NCI-H82 treated with DMSO at 0.1 percent for 48 hours (cell line): ENCODE measurements around the gene BMAL1.

Experiments
- DNase-seq: peaks from one replicate; lab custom pipeline; 2025; ENCODE audit not compliant: unreplicated experiment; lab: John Stamatoyannopoulos, UW

Gene BMAL1

GRCh38 chr11:13338427-13339069 is 61.0 kb downstream of the BMAL1 start:
- no peak for DNase-seq

GRCh38 chr11:13339195-13340153 is 61.9 kb downstream of the BMAL1 start:
- DNase-seq: no peak

GRCh38 chr11:13341026-13341425 is 63.4 kb downstream of the BMAL1 start:
- no peak for DNase-seq

- DNase-seq: no peak
Observed at GRCh38 chr11:13343067-13343466, 65.5 kb downstream of the BMAL1 start.

GRCh38 chr11:13343931-13344717 is 66.5 kb downstream of the BMAL1 start:
- peak; percentile 25 for DNase-seq

- no peak for DNase-seq
Observed at GRCh38 chr11:13344818-13345217, 67.2 kb downstream of the BMAL1 start.

- no peak for DNase-seq
Observed at GRCh38 chr11:13346470-13346869, 68.9 kb downstream of the BMAL1 start.

- DNase-seq: no peak
Observed at GRCh38 chr11:13347901-13348300, 70.3 kb downstream of the BMAL1 start.

- no peak for DNase-seq
Observed at GRCh38 chr11:13348305-13348704, 70.7 kb downstream of the BMAL1 start.

- DNase-seq: no peak
Observed at GRCh38 chr11:13349046-13349445, 71.5 kb downstream of the BMAL1 start.

GRCh38 chr11:13349581-13349980 is 72.0 kb downstream of the BMAL1 start:
- DNase-seq: no peak

- no peak for DNase-seq
Observed at GRCh38 chr11:13352711-13353110, 75.1 kb downstream of the BMAL1 start.

- DNase-seq: peak; percentile 0
Observed at GRCh38 chr11:13354335-13354734, 76.7 kb downstream of the BMAL1 start.

GRCh38 chr11:13355191-13355590 is 77.6 kb downstream of the BMAL1 start:
- no peak for DNase-seq

- no peak for DNase-seq
Observed at GRCh38 chr11:13357232-13357631, 79.6 kb downstream of the BMAL1 start.

- no peak for DNase-seq
Observed at GRCh38 chr11:13358596-13359270, 81.1 kb downstream of the BMAL1 start.

GRCh38 chr11:13362596-13363109 is 85.1 kb downstream of the BMAL1 start:
- no peak for DNase-seq

- DNase-seq: no peak
Observed at GRCh38 chr11:13364388-13364787, 86.8 kb downstream of the BMAL1 start.

GRCh38 chr11:13366266-13367026 is 88.9 kb downstream of the BMAL1 start:
- no peak for DNase-seq

GRCh38 chr11:13367115-13367514 is 89.5 kb downstream of the BMAL1 start:
- no peak for DNase-seq
